A549 (cell line): ENCODE measurements around the gene PFDN2. TPM values are rescaled to one million over a fixed set of nuclear protein-coding genes. Genes with fewer than 3 reads are reported as not detected.

Experiments
- ATAC-seq, 2 experiments: fragments of 200-7000 bp in 1 of 2; fragments of >200 bp in 1 of 2; cut with Nextera tagmentation in 1 of 2; cut with Tn5 transposase in 1 of 2; 3 replicates each; pipeline versions ENCODE4 v1.8.0 to v1.9.1; 2018 to 2020; ENCODE audit warnings: mild to moderate bottlenecking in 1 of 2, moderate library complexity in 1 of 2
- CTCF ChIA-PET: fragments of 300-600 bp; sonication (Branson Sonifier 250); formaldehyde crosslinking; extraction: SDS; loops from one replicate; lab custom pipeline; 2021; ENCODE audit warnings: antibody characterized with exemption, inconsistent platforms; lab: Yijun Ruan, JAX
- POLR2A ChIA-PET: fragments of 350-600 bp; formaldehyde crosslinking; extraction: SDS; loops from one replicate; lab custom pipeline; 2021; ENCODE audit warnings: antibody characterized with exemption, inconsistent platforms; lab: Yijun Ruan, JAX
- DNase-seq, 2 experiments: peaks; one replicate each; pipeline versions ENCODE4 v3.0.0 to v3.0.0-alpha.2; 2011 to 2016; ENCODE audit warnings: low read depth in 1 of 2, low spot score in 1 of 2
- FAIRE-seq: peaks from 2 replicates; lab custom pipeline; 2011; peaks lifted over from hg19 to GRCh38; lab: Jason Lieb, UNC
- H3K27ac ChIP-seq, 2 experiments: fragments of >200 bp; sonication (Bioruptor Twin); formaldehyde crosslinking; 3 replicates each; pipeline ENCODE4 v1.5.1; 2016 to 2017
- H3K4me1 ChIP-seq: fragments of >200 bp; sonication (Bioruptor Twin); formaldehyde crosslinking; 3 replicates; pipeline ENCODE4 v1.6.1; 2016
- H3K4me2 ChIP-seq: fragments of >200 bp; sonication (Bioruptor Twin); formaldehyde crosslinking; 3 replicates; pipeline ENCODE4 v1.6.1; 2016
- H3K4me3 ChIP-seq: fragments of >200 bp; sonication (Bioruptor Twin); formaldehyde crosslinking; 3 replicates; pipeline ENCODE4 v1.5.1; 2016
- H3K9me3 ChIP-seq: fragments of >200 bp; sonication (Bioruptor Twin); formaldehyde crosslinking; 3 replicates; pipeline ENCODE4 v1.6.1; 2016
- CBX2 ChIP-seq: fragments of 200-600 bp; sonication (generic); IDR thresholded peaks from 2 replicates; pipeline ENCODE4 v1.6.1; 2016; ENCODE audit warnings: low read depth, mild to moderate bottlenecking, borderline replicate concordance
- CBX8 ChIP-seq: fragments of 200-600 bp; sonication (generic); IDR thresholded peaks from 2 replicates; pipeline ENCODE4 v1.6.1; 2016
- CEBPB ChIP-seq, 2 experiments: fragments of >200 bp in 1 of 2; sonication (Bioruptor Twin) in 1 of 2; formaldehyde crosslinking in 1 of 2; IDR thresholded peaks; 2 replicates each; pipeline ENCODE4 v1.6.1; 2012 to 2016
- CTCF ChIP-seq: fragments of >200 bp; sonication (Bioruptor Twin); formaldehyde crosslinking; IDR thresholded peaks from 3 replicates; pipeline ENCODE4 v1.5.1; 2016
- EP300 ChIP-seq, 2 experiments: fragments of >200 bp; sonication (Bioruptor Twin); formaldehyde crosslinking; IDR thresholded peaks; 2 replicates in 1 of 2; 3 replicates in 1 of 2; pipeline ENCODE4 v1.6.1; 2016 to 2017
- FOSB ChIP-seq: fragments of 250-450 bp; sonication (Bioruptor Pico); IDR thresholded peaks from 2 replicates; pipeline ENCODE4 v1.5.0; 2020; ENCODE audit warnings: mild to moderate bottlenecking, moderate library complexity
- FOSL2 ChIP-seq, 2 experiments: fragments of 450-650 bp in 1 of 2; fragments of >200 bp in 1 of 2; sonication (Bioruptor Twin) in 1 of 2; formaldehyde crosslinking; IDR thresholded peaks; 2 replicates each; pipeline versions ENCODE4 v1.5.0 to v1.6.1; 2016 to 2020; ENCODE audit warnings: mild to moderate bottlenecking in 1 of 2, moderate library complexity in 1 of 2
- FOXS1 ChIP-seq: fragments of 250-450 bp; sonication (Bioruptor Pico); IDR thresholded peaks from 2 replicates; pipeline ENCODE4 v1.5.0; 2020; ENCODE audit warnings: mild to moderate bottlenecking, moderate library complexity
- HEYL ChIP-seq: fragments of 250-450 bp; sonication (Bioruptor Pico); IDR thresholded peaks from 2 replicates; pipeline ENCODE4 v1.8.0; 2021; ENCODE audit warnings: mild to moderate bottlenecking, moderate library complexity
- HMGXB4 ChIP-seq: fragments of 250-450 bp; sonication (Bioruptor Pico); IDR thresholded peaks from 2 replicates; pipeline ENCODE4 v1.5.0; 2021; ENCODE audit warnings: mild to moderate bottlenecking, moderate library complexity, borderline replicate concordance
- HOXA7 ChIP-seq: fragments of 250-450 bp; sonication (Bioruptor Pico); IDR thresholded peaks from 2 replicates; pipeline ENCODE4 v1.5.0; 2020; ENCODE audit warnings: mild to moderate bottlenecking, moderate library complexity
- JUN ChIP-seq, 2 experiments: fragments of >200 bp; sonication (Bioruptor Twin); formaldehyde crosslinking; IDR thresholded peaks; 2 replicates in 1 of 2; 3 replicates in 1 of 2; pipeline ENCODE4 v1.6.1; 2016 to 2017
- JUNB ChIP-seq: fragments of >200 bp; sonication (Bioruptor Twin); formaldehyde crosslinking; IDR thresholded peaks from 2 replicates; pipeline ENCODE4 v1.6.1; 2016
- KDM5A ChIP-seq: fragments of 200-600 bp; sonication (generic); IDR thresholded peaks from 2 replicates; pipeline ENCODE4 v1.6.1; 2016; ENCODE audit warnings: antibody characterized with exemption, mild to moderate bottlenecking
- MAX ChIP-seq: IDR thresholded peaks from 2 replicates; pipeline ENCODE4 v1.6.1; 2012
- PBX3 ChIP-seq: IDR thresholded peaks from 2 replicates; pipeline ENCODE4 v1.6.1; 2012
- POLR2A ChIP-seq: IDR thresholded peaks from 2 replicates; pipeline ENCODE4 v1.6.1; 2012; ENCODE audit warnings: mild to moderate bottlenecking, low read length
- RARB ChIP-seq: fragments of 250-450 bp; sonication (Bioruptor Pico); IDR thresholded peaks from 2 replicates; pipeline ENCODE4 v1.8.0; 2021; ENCODE audit warnings: mild to moderate bottlenecking, moderate library complexity
- REST ChIP-seq: fragments of 200-600 bp; sonication (generic); IDR thresholded peaks from 2 replicates; pipeline ENCODE4 v1.6.1; 2016; ENCODE audit warnings: antibody characterized with exemption, mild to moderate bottlenecking, moderate library complexity
- SREBF2 ChIP-seq: fragments of 450-650 bp; IDR thresholded peaks from 2 replicates; pipeline ENCODE4 v1.6.1; 2014; ENCODE audit warnings: mild to moderate bottlenecking, moderate library complexity
- USF2 ChIP-seq: fragments of 450-650 bp; IDR thresholded peaks from 2 replicates; pipeline ENCODE4 v1.6.1; 2014; ENCODE audit warnings: antibody characterized with exemption
- ZNF302 ChIP-seq: fragments of 250-450 bp; sonication (Bioruptor Pico); IDR thresholded peaks from 2 replicates; pipeline ENCODE4 v1.9.0; 2021; ENCODE audit warnings: inconsistent platforms, mild to moderate bottlenecking, moderate library complexity
- WGBS: methylation state at CpG from one replicate; pipeline ENCODE4 v1.1.6; 2017; ENCODE audit errors: missing lambda C conversion rate; 5-methylcytosine and 5-hydroxymethylcytosine counted together
- polyA plus RNA-seq, 4 experiments: library from polyadenylated mRNA; depleted of rRNA in 3 of 4; stranded (reverse); fragments of >200 nt; fragmentation: RNase III in 1 of 4; extraction: RNeasy Plus Mini Kit Qiagen cat#74134 plus additional on column Dnase treatment in 1 of 4; gene quantifications; 2 replicates in 3 of 4; 3 replicates in 1 of 4; pipeline ENCODE4 v1.2.3, GENCODE V29; 2011 to 2017

The PFDN2 gene
- polyA plus RNA-seq, 2 of the 4 experiments (the other 2 are of a cell fraction): 179 to 187 TPM

- FAIRE-seq (no peak), DNase-seq (peak; percentile 53 to 83), ATAC-seq (peak; percentile 22 to 63; a peak in 5 of 6 replicates)
- no peaks in the 10 kb centered on the region for H3K9me3 ChIP-seq
- POLR2A ChIA-PET: no interaction called here
- TF ChIP-seq HEYL (CRISPR knock-in tag) (no peak), FOXS1 (no peak), SREBF2 (peak; percentile 30; the same call in 1 of the 2 replicates), MAX (peak; percentile 55; the same call in 1 of the 2 replicates), JUN (IDR thresholded peaks at IDR 0.05) (peak; percentile 69 to 77; a peak in 4 of 5 replicates), RARB (CRISPR knock-in tag) (0 out of 2 replicates have a peak, but pooled peaks have one; percentile 44), FOSL2 (IDR thresholded peaks at IDR 0.05) (peak; percentile 81), FOSL2 (CRISPR knock-in tag; IDR thresholded peaks at IDR 0.05) (peak; percentile 84), JUNB (peak; percentile 47; the same call in 1 of the 2 replicates), CEBPB (IDR thresholded peaks at IDR 0.05) (peak; percentile 51 to 63; a peak in 2 of 4 replicates), CBX2 (no peak), EP300 (IDR thresholded peaks at IDR 0.05) (peak in 1 of 2 experiments; percentile 53; a peak in 1 of 5 replicates), HOXA7 (CRISPR knock-in tag) (no peak), REST (no peak)
- 24% methylated on average over 12 of the region's 12 CpGs for WGBS
- peaks cover 59% of the 10 kb centered on the region for H3K4me1 ChIP-seq
- H3K27ac ChIP-seq: peak overlapping the region; percentile 58 to 97
- H3K4me2 ChIP-seq: peak overlapping the region; percentile 70
- H3K4me3 ChIP-seq: peak overlapping the region; percentile 1; the same call in 2 of the 3 replicates
- CTCF ChIA-PET: interaction anchor here (0.6 to 6.1 kb wide), 3 partner anchors 11 to 783 kb away, joined by 3 to 40 read pairs (median 3); partner anchors contain the start of gene KLHDC9
Observed at GRCh38 chr1:161115132-161115711, 2.6 kb downstream of the PFDN2 start.

GRCh38 chr1:161114556-161114955 is 3.3 kb downstream of the PFDN2 start:
- CTCF ChIA-PET: interaction anchor here (0.6 to 6.1 kb wide), 3 partner anchors 16 to 782 kb away, joined by 3 to 40 read pairs (median 4); partner anchors contain the start of gene KLHDC9
- H3K4me1 ChIP-seq: peaks cover 52% of the 10 kb centered on the region
- POLR2A ChIA-PET: no interaction called here

More at GRCh38 chr1:161114556-161114955, 3.3 kb downstream of the PFDN2 start:
- WGBS: 85% methylated on average over 2 of the region's 2 CpGs
- Histone ChIP-seq H3K9me3 (no peaks in the 10 kb centered on the region), H3K4me3 (peak overlapping the region; percentile 1; the same call in 2 of the 3 replicates), H3K27ac (peak overlapping the region; percentile 49 to 97), H3K4me2 (peak overlapping the region; percentile 70)
- ATAC-seq: no peak
- TF ChIP-seq SREBF2 (no peak), HEYL (CRISPR knock-in tag) (no peak), PBX3 (no peak), KDM5A (no peak), POLR2A (no peak), CTCF (no peak), ZNF302 (CRISPR knock-in tag) (no peak), RARB (CRISPR knock-in tag) (no peak), FOSB (CRISPR knock-in tag) (no peak), CBX8 (no peak), USF2 (no peak), HMGXB4 (no peak)
- no peak for DNase-seq
- no peak for FAIRE-seq
